Activated CD4-positive, alpha-beta T cell treated with anti-CD3 and anti-CD28 coated beads, Interleukin-2, amount 50 U/mL, for 1 hour (primary cell): ENCODE measurements around the gene COL23A1.
"Not testable (repeated sequence)": the region's sequence is repeated elsewhere in the genome, so short reads cannot be mapped to it uniquely, and the experiment has no call there.

ENCODE experiments used
- DNase-seq: peaks from one replicate; pipeline ENCODE4 v3.0.0-alpha.2; 2020

The COL23A1 gene

GRCh38 chr5:178232124-178232919 lies 357.9 kb downstream of the COL23A1 start, which contains the start of gene PHYKPL:
TSS of gene PHYKPL (minus strand) at chr5:178232802. CDS start at chr5:178232550, 252 bp downstream.
- peak; percentile 60 for DNase-seq

DNA sequence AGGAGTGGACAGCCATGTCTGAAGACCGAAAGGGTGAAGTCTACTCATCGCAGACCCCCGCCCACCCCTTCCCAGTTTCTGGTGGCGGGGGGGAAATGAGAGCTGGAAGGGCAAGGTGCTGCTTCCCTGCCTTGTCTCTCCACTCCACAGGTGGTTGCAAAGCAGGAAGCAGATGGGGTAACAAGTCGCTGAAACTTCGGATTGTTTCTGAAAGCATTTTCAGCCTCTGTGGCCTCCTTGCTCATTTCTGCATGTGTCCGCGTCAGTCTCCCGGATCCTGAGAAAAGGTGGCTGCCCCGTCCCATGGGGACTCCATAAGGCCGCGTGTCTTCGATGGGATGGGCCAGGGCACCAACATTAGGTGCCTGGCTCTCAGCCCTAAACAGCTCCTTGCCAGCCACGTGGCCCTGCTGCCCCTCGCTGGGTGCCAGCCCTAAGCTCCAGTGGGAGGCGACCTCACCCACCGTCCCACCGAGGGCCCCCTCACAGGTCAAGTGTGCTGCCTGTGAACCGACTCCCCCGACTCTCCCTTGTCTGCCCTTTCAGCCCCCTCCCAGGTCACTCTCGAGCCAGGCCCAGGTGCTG lies 358.6 kb downstream of the COL23A1 start:
- DNase-seq: no peak

DNA sequence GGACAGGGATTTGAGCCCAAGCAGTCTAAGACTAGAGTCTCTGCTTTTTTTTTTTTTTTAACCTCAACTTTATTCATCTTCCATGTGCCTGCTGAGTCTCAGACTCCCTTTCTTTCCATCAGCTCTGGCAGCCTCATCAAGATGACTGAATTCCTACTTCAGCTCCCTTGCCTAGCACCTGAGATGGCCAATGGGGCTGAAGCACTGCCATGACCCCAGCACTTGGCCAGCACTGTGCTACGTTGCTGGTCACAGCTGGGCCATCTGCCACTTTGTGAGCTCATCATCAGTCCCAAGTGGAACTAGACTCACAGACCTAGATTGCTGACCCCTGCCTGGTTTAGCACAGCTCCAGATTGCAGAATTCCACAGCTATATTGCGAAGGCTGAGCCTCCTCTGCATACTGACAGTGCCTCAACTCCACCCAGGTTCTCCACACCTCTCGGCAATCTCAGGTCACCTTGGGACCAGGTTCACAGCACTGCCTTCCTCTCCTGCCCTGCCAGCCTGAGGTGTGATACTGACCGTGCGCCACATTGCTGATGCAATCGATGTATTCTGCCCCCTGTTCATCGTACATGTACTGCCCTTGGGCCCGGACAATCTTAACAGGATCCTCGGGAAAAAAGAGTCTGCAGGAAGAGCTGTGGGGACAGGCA lies 359.2 kb downstream of the COL23A1 start:
- DNase-seq: no peak

GRCh38 chr5:178229861-178230260 lies 360.3 kb downstream of the COL23A1 start:
- no peak for DNase-seq

DNA sequence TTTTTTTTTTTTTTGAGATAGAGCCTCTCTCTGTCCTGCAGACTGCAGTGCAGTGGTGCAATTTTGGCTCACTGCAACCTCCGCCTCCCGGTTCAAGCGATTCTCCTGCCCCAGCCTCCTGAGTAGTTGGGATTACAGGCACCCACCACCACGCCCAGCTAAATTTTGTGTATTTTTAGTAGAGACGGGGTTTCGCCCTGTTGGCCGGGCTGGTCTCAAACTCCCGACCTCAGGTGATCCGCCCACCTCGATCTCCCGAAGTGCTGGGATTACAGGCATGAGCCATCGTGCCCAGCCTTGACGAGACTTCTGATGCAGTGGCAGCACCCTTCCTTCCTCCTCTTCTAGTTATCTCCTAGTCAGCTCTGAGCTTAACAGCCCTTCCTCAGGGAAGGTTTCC lies 361.1 kb downstream of the COL23A1 start:
- not testable (repeated sequence) for DNase-seq

- no peak for DNase-seq
These were observed 361.6 kb downstream of the COL23A1 start for GRCh38 chr5:178228609-178229008.

GRCh38 chr5:178227929-178228328 lies 362.3 kb downstream of the COL23A1 start:
- no peak for DNase-seq

DNA sequence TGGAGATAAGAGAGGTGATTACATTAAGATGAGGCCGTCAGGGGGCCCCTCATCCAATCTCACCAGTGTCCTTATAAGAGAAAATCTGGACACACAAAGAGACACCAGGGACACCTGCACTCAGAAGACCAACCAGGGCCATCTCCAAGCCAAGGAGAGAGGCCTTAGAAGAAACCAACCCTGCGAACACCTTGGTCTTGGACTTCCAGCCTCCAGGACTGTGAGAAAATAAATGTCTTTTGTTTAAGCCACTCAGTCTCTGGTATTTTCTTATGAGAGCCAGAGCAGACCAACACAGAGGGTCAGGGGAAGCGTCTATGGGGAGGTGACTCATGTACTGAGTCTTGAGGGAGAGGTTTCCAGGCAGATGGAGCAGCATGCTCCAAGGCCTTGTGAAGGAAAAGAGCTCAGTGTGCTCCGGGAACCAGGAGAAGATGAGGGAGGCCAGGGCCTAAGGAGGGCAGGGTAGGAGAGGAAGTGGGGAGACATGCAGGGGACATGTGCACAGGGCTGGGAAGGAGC lies 363.0 kb downstream of the COL23A1 start:
- no peak for DNase-seq

GRCh38 chr5:178225174-178225573 lies 365.0 kb downstream of the COL23A1 start:
- DNase-seq: no peak

DNA sequence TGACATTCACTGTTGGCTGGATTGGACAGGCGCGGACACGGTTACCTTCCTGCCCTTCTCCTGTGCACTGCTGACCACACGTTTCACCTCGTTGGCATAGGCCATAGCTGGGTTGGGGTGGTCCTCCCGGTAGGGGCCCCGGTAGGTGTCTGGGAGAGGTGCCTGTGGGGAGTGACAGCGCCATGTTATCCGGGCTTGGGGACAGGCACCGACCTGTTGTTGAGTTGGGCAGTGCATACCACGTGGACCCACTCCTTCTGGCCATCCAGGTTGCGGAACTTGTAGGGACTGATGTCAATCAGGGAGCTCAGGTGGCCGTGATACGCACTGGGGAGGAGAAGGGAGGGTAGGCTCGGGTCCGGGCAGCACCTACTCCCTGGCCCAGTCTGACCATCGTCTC lies 365.8 kb downstream of the COL23A1 start:
- DNase-seq: no peak

- DNase-seq: no peak
These were observed 366.3 kb downstream of the COL23A1 start for GRCh38 chr5:178223828-178224335.

DNA sequence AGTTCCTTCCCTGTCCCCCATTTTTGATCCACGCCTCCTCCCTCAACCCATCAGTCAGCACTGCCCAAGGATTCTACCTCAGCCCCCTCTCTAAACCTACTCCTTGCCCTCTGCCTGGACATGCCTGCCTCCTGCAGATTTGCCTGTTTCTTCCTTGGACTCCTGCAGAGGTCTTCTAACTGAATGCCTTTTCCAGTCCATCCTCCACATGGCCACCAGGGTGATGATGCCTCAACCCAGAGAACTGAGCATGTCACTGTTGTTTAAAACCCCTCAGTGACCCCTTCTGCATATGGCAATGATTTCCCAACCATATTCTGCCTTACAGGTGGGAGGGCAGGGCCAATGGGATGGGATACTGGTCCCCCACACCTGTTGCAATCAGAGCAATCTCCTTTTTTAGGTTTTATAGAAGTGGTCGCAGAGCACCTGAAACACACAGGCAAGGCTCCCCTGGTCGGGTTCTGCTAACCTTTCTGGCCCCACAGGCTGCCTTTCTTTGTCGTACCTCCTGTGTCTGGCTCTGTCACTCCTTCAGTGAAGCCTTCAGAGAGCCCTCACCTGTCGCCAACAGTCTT lies 366.9 kb downstream of the COL23A1 start:
- no peak for DNase-seq

DNA sequence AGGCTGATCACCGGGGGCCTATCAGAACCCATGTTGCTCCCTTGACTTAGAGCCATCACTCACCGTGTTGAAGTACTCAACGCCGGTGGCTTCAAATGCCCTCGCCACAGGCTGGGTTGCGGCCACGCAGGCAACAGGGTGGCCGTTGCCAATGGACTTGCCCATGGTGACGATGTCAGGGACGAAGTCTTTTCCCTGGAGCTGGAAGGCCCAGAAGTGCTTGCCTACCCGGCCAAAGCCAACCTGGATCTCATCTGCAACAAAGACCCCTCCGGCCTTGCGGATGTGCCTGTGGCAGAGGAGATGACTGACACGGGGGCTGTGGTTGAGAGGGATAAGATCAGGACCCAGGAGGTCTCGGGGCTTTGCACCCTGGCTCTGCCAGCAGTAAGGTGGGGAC lies 367.9 kb downstream of the COL23A1 start:
- no peak for DNase-seq

GRCh38 chr5:178221853-178222252 lies 368.3 kb downstream of the COL23A1 start:
- no peak for DNase-seq

GRCh38 chr5:178221282-178221681 lies 368.9 kb downstream of the COL23A1 start:
- DNase-seq: no peak

DNA sequence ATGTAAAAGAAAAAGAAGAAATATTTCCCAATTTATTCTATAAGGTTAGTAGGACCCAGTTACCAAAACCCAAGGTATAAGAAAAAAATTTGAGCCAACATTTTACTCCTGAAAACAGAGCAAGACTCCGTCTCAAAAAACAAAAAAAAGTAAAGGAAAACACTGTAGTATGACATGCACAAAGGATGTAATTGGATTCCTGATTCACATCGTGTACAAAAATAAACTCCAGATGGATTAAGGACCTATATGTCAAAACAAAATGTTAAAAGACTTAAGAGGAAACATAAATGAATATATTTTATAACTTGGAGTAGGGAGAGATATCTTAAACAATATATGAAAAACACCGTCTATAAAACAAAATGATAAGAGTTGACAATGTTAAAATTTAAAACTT lies 371.4 kb downstream of the COL23A1 start:
- DNase-seq: no peak

DNA sequence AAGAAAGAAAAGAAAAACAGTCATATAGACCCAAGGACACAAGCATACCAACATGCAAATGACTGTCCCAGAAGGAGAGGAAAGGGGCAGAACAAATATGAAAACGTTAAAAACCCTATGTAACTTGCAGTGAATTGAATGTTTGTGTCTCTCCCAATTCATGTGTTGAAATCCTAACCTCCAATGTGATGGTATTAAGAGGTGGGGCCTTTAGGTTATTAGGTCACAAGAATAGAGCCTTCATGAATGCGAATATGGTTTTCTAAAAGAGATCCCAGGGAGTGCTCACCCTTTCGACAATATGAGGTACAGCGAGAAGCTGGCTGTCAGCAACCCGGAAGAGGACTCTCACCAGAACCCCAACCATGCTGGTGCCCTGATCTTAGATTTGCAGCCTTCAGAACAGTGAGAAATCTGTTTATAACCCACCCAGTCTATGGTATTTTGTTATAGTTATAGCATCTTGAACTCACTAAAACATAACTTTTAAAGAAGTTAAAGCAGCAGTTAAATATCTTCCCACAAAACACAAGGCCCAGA lies 371.9 kb downstream of the COL23A1 start:
- no peak for DNase-seq

- DNase-seq: no peak
These were observed 373.4 kb downstream of the COL23A1 start for GRCh38 chr5:178216779-178217178.

GRCh38 chr5:178216088-178216534 lies 374.1 kb downstream of the COL23A1 start:
- DNase-seq: no peak

- DNase-seq: no peak
These were observed 374.8 kb downstream of the COL23A1 start for GRCh38 chr5:178215280-178216002.

- no peak for DNase-seq
These were observed 375.9 kb downstream of the COL23A1 start for GRCh38 chr5:178214160-178214803.

DNA sequence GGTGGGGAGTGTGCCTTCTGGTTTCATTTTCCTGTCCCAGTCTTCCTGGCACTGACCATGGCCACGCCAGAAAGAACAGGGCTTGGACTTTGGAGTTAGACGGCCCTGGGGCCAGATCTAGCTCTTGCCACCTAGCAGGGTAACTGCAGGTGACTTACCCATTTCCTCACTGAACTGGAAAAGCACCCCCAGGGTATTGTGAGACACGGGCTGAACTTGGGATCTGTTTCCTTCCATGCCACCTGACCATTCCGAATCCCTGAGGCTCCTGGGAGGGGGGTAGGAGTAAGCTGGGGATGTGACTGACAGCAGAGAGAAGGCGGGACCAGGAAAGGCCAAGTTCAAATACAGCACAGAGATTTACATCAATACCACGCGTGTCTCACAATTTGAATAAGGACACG lies 376.4 kb downstream of the COL23A1 start:
- DNase-seq: no peak
